GM18526 (cell line): Measurements from ENCODE around the gene RHOT2.

Source experiments
- POLR2A ChIP-seq: IDR thresholded peaks from 3 replicates; pipeline ENCODE4 v1.6.1; 2011; ENCODE audit not compliant: insufficient read length; ENCODE audit errors: extremely low read depth

RHOT2 gene

DNA sequence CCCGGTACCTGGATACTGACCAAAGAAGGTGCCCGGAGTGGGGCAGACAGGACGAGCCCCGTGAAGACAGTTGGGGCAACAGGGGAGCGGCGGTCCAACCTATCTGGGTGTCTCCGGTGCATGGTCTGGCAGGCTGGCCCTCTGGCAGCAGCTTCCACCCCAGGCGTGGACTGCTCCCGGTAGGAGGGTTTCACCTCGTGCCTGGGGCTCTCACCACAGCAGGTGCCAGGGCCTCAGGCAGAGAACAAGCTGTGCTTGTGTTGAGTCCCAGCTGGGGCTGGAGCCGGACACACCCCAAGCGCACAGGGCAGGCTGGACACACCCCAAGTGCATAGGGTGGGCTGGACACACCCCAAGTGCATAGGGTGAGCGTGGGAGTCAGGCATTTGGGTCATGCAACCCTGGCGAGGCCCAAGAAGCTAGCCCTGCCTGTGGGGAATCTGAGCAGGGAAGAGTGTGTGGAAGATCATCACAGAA lies 39.2 kb downstream of the RHOT2 start:
- TF ChIP-seq POLR2A, result no peak

DNA sequence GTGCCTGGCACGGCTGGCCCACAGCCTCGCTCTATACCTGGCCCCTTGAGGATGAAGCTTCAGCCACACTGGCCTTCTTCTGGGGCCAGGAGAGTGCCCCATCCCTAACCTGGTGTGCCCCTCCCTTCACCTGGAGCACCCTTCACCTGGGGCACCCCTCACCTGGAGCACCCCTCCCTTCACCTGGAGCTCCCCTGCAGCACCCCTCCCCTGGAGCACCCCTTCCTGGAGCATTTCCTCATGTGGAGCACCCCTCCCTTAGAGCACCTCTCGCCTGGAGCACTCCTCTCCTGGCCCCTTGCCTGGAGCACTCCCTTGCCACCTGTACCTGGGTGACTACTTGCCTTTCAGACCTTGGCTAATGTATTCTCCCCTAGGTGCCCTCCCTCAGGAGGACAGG lies 40.1 kb downstream of the RHOT2 start:
- no peak for TF ChIP-seq POLR2A

DNA sequence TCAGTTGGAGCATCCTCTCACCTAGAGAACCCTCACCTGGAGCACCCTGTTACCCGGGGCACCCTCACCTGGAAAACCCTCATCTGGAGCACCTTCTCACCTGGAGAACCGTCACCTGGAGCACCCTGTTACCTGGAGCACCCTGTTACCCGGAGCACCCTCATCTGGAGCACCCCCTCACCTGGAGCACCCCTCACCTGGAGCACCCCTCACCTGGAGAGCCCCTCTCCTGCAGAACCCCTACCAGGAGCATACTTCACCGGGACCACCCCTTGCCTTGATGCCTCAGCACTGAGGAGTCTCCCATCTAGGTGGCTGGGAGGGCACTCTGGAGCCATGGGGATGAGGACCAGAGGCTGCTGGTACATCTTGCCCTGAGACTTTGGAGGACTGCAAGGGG lies 41.0 kb downstream of the RHOT2 start:
- TF ChIP-seq POLR2A, result no peak

GRCh38 chr16:709566-710499 lies 41.9 kb downstream of the RHOT2 start:
- TF ChIP-seq POLR2A, result no peak

- no peak for TF ChIP-seq POLR2A
Measured at GRCh38 chr16:710500-711075, 42.7 kb downstream of the RHOT2 start.

DNA sequence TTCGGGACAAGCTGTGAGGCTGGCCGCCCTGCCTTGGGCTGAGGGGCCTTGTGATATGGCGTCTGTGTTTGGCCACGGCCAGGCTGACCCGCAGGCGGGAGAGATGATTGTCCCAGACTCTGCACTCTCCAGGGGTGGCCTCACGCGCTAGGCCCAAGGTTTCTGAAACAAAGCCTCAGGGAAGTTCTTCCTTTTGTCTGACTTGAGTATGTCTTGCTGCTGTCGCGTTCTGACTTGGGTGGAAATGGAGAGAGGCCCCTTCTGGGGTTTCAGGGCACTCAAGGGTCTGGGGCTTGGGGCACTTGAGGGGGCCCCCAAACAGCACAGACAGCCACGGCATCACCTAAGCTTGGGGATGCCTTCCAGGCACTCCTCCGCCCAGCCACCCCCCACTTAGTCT lies 43.2 kb downstream of the RHOT2 start:
- TF ChIP-seq POLR2A, result no peak

DNA sequence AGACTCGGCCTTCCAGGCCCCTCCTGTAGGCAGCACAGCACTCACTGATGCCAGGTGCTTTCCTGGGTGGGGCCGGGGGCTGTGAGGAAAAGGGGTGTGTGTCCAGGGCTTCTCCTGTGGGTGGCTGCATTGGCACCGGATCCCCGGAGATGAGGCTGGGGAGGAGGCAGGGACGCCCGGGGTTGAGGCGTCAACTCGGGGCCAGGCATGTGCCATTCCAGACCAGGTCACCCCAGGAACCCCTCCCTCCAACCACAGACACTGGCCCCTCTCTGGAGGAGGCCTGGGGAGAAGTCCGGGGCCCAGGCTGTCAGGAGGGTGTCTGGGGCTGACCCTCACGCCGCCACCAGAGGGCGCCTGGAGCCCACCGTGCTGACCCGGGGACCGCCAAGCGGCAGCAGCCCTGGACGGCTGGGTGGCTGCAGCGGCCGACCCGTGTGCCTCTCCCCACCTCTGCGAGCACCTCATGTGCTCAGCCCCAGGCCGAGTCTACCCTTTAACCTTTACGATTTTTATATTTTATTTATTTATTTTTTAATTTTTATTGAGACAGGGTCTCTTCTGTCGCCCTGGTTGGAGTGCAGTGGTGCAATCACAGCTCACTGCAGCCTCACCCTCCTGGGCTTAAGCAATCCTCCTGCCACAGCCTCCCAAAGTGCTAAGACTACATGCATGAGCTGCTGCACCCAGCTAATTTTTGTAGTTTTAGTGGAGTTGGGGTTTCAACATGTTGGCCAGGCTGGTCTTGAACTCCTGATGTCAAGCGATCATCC lies 43.8 kb downstream of the RHOT2 start:
- TF ChIP-seq POLR2A, result no peak

DNA sequence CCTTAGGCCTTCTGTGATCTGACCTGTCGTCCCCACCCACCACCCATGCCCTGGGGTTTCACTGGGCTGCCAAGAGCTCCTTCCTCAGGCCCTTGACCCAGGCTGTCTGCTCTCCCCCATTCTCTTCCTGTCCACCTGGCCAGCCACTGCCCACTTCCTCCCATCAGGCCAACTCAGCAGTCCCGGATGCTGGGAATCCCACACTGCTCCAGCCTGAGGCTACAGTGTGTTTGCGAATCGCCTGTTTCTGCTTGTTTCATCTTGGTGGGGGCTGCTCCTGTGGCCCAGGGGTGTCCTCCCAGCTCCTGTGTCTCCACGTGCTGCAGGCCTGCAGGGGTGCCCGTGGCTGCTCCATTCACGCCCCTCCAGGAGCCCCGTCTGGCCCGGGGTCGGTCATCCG lies 46.1 kb downstream of the RHOT2 start:
- TF ChIP-seq POLR2A, result no peak

GRCh38 chr16:714558-715476 lies 46.9 kb downstream of the RHOT2 start, which contains the start of gene METRN:
METRN (plus strand) TSS chr16:715118; CDS start chr16:715290, 172 bp downstream.
- TF ChIP-seq POLR2A, result no peak

GRCh38 chr16:715477-716199 lies 47.7 kb downstream of the RHOT2 start:
- no peak for TF ChIP-seq POLR2A

DNA sequence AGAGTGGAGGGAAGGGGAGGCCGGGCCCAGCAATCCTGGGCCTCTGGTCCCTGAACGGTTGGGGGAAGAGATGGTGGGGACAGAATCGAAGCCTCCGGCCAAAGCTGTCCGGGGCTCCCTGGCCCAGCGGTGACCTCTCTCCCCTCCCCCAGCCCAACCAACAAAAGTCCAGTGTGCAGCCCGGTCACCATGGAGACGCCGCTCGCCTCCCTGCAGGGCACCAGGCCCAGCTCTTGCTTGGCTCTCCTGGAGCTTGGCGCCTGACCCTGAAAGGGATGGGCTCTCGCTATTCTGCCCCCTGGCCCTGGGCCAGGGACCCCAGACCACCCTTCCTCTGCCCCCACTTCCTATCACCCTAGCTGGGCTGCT lies 48.3 kb downstream of the RHOT2 start:
- no peak for TF ChIP-seq POLR2A

DNA sequence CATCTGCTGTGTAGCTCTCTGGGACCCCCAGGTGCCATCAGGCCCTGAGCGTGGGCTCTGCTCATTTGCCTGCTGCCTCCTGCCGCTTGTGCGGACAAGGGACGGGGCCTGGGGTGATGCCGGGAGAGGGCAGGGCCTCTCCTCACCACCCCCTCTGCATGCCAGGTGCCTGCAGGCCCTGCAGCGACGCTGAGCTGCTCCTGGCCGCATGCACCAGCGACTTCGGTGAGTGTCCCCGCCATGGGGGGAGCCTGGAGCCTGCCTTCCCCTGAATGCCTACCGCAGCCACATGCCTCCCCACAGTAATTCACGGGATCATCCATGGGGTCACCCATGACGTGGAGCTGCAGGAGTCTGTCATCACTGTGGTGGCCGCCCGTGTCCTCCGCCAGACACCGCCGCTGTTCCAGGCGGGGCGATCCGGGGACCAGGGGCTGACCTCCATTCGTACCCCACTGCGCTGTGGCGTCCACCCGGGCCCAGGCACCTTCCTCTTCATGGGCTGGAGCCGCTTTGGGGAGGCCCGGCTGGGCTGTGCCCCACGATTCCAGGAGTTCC lies 48.9 kb downstream of the RHOT2 start:
- TF ChIP-seq POLR2A, result no peak

DNA sequence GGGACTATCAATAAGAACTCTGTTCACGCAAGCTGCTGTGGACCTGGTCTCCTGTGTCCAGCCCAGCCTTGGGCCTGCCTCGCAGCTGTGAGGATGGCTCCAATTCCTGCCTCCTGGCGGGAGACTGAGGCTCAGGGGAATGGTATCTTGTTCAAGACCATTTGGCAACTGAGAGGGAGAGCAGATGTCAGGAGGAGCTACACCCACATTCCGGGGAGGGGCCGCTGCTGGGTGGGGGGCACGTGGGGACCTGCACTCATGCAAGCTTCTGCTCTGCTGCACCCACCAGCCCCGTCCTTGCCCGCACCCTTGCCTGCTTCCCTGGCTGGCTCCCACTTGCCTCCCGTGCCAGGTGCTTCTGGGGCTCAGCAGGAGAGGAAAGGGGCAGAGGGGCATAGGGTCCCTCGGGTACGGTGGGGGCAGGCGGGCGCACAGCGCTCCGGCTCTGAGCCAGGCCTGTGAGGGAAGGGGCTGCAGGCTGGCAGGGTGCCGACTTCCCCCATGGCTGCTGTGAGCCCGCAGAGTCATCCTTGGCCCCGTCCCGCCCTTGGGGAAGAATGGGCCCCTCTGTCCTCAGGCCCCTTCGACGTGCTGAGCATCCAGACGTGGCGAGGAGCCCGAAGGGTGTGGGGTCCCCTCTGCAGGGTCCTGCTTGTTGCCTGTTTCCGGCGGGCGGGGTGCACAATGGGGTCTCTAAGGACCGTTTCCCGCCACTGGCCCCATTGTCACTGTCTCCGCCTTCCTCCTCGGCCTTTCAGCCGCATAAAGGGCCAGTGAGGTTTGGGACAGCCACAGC lies 49.7 kb downstream of the RHOT2 start:
- TF ChIP-seq POLR2A, result no peak

DNA sequence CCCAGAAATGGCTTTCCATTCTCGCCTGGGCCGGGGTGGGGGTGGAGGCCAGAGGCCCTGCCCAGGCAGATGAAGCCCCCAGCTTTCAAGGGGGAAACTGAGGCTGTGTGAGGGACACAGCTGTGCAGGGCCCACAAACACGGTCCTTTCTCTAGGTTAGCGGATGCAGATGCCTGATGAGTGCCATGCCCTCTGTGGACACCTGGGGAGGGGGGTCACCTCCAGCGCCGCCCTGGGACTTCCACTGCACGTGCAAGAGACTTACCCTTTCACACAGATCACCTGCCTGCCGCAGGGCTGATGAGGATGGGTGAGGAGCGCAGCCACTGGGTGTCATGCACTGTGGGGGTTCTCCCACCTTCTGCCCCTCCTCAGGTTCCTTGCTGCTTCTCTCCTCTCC lies 50.5 kb downstream of the RHOT2 start:
- no peak for TF ChIP-seq POLR2A
